MM.1S (cell line): ENCODE data around the gene KCTD10.

Experiments
- DNase-seq: peaks from one replicate; pipeline ENCODE4 v3.0.0-alpha.2; 2015
- H2AFZ ChIP-seq: fragments of 300-600 bp; sonication (generic); 2 replicates; pipeline ENCODE4 v1.6.0; 2016; ENCODE audit warnings: antibody characterized with exemption, low read length
- H3F3A ChIP-seq: fragments of 300-600 bp; sonication (generic); 2 replicates; pipeline ENCODE4 v1.6.1; 2016; ENCODE audit warnings: mild to moderate bottlenecking, antibody characterized with exemption, low read length, moderate library complexity, mixed read lengths; ENCODE audit not compliant: insufficient read depth
- H3K27ac ChIP-seq: fragments of 300-600 bp; sonication (generic); 2 replicates; pipeline ENCODE4 v1.5.1; 2016; ENCODE audit warnings: mild to moderate bottlenecking, low read length
- H3K27me3 ChIP-seq: fragments of 300-600 bp; sonication (generic); replicated peaks from 2 replicates; pipeline ENCODE4 v1.6.0; 2016; ENCODE audit warnings: low read length; ENCODE audit not compliant: insufficient read depth
- H3K36me3 ChIP-seq: fragments of 300-600 bp; sonication (generic); replicated peaks from 2 replicates; pipeline ENCODE4 v1.6.1; 2016; ENCODE audit warnings: mild to moderate bottlenecking, low read length, mixed read lengths; ENCODE audit not compliant: insufficient read depth
- H3K4me1 ChIP-seq: fragments of 300-600 bp; sonication (generic); 2 replicates; pipeline ENCODE4 v1.6.1; 2016; ENCODE audit warnings: low read length, mixed read lengths
- H3K4me2 ChIP-seq: fragments of 300-600 bp; sonication (generic); 2 replicates; pipeline ENCODE4 v1.6.0; 2016; ENCODE audit warnings: low read depth, low read length
- H3K4me3 ChIP-seq: fragments of 300-600 bp; sonication (generic); 2 replicates; pipeline ENCODE4 v1.5.1; 2016; ENCODE audit warnings: low read length, mixed read lengths
- H3K79me2 ChIP-seq: fragments of 300-600 bp; sonication (generic); 2 replicates; pipeline ENCODE4 v1.6.1; 2016; ENCODE audit warnings: mixed run types, low read length, mixed read lengths
- H3K9ac ChIP-seq: fragments of 300-600 bp; sonication (generic); 2 replicates; pipeline ENCODE4 v1.6.1; 2016; ENCODE audit warnings: low read length, mixed read lengths
- H3K9me2 ChIP-seq: fragments of 300-600 bp; sonication (generic); replicated peaks from 2 replicates; pipeline ENCODE4 v1.6.1; 2016; ENCODE audit warnings: mild to moderate bottlenecking, low read length, mixed read lengths; ENCODE audit not compliant: insufficient read depth
- H3K9me3 ChIP-seq: fragments of 300-600 bp; sonication (generic); replicated peaks from 2 replicates; pipeline ENCODE4 v1.6.1; 2016; ENCODE audit warnings: mild to moderate bottlenecking, low read length, mixed read lengths; ENCODE audit not compliant: insufficient read depth
- H4K20me1 ChIP-seq: fragments of 300-600 bp; sonication (generic); 2 replicates; pipeline ENCODE4 v1.6.1; 2016; ENCODE audit warnings: mild to moderate bottlenecking, low read length, moderate library complexity, mixed read lengths; ENCODE audit not compliant: insufficient read depth
- CTCF ChIP-seq: fragments of 300-600 bp; sonication (generic); IDR thresholded peaks from 2 replicates; pipeline ENCODE4 v1.5.1; 2016; ENCODE audit warnings: antibody characterized with exemption, low read length, mixed read lengths
- EZH2 ChIP-seq: fragments of 300-600 bp; sonication (generic); optimal IDR thresholded peaks from 2 replicates; pipeline ENCODE3; 2017; ENCODE audit warnings: low read depth, mild to moderate bottlenecking, antibody characterized with exemption, low read length, mixed read lengths
- EZH2phosphoT487 ChIP-seq: fragments of 300-600 bp; sonication (generic); IDR thresholded peaks from 2 replicates; pipeline ENCODE4 v1.6.1; 2018; ENCODE audit warnings: antibody characterized with exemption, low read length

KCTD10 gene

GRCh38 chr12:109459247-109459646, 17.9 kb downstream of the KCTD10 start:
- H3K4me3 ChIP-seq = no peak overlapping the region
- H3K9ac ChIP-seq = no peak overlapping the region

GRCh38 chr12:109458771-109459208, 18.3 kb downstream of the KCTD10 start:
- no peak for TF ChIP-seq EZH2phosphoT487
- no peak for TF ChIP-seq CTCF
- TF ChIP-seq EZH2 = no peak
- Histone ChIP-seq H3K9me3 (no peaks in the 10 kb centered on the region), H3K9me2 (no peaks in the 10 kb centered on the region), H3K4me1 (peaks cover 8% of the 10 kb centered on the region), H2AFZ (no peak overlapping the region), H3K9ac (no peak overlapping the region), H3K27ac (no peak overlapping the region), H4K20me1 (no peaks in the 10 kb centered on the region), H3K79me2 (peaks cover 39% of the 10 kb centered on the region), H3K4me3 (no peak overlapping the region), H3F3A (no peaks in the 10 kb centered on the region), H3K4me2 (no peak overlapping the region), H3K36me3 (no peaks in the 10 kb centered on the region), H3K27me3 (no peaks in the 10 kb centered on the region)
- DNase-seq = no peak

More at GRCh38 chr12:109459247-109459646, 17.9 kb downstream of the KCTD10 start:
- Histone ChIP-seq H3F3A (no peaks in the 10 kb centered on the region), H3K4me1 (peaks cover 8% of the 10 kb centered on the region), H3K79me2 (peaks cover 42% of the 10 kb centered on the region), H3K27me3 (no peaks in the 10 kb centered on the region), H4K20me1 (no peaks in the 10 kb centered on the region), H3K27ac (no peak overlapping the region), H3K36me3 (no peaks in the 10 kb centered on the region), H3K9me3 (no peaks in the 10 kb centered on the region), H2AFZ (no peak overlapping the region), H3K9me2 (no peaks in the 10 kb centered on the region), H3K4me2 (no peak overlapping the region)
- TF ChIP-seq EZH2phosphoT487 (no peak), EZH2 (no peak), CTCF (no peak)
- no peak for DNase-seq

GRCh38 chr12:109458086-109458485, 19.0 kb downstream of the KCTD10 start:
- H3K4me2 ChIP-seq = no peak overlapping the region
- H3K27ac ChIP-seq = no peak overlapping the region
- no peaks in the 10 kb centered on the region for H3K9me3 ChIP-seq
- no peaks in the 10 kb centered on the region for H3F3A ChIP-seq
- H3K27me3 ChIP-seq = no peaks in the 10 kb centered on the region
- TF ChIP-seq EZH2 = no peak
- no peak for TF ChIP-seq EZH2phosphoT487
- TF ChIP-seq CTCF = no peak
- H3K79me2 ChIP-seq = peaks cover 32% of the 10 kb centered on the region
- no peak overlapping the region for H3K4me3 ChIP-seq
- H3K36me3 ChIP-seq = no peaks in the 10 kb centered on the region
- H3K9ac ChIP-seq = no peak overlapping the region
- H4K20me1 ChIP-seq = no peaks in the 10 kb centered on the region
- no peaks in the 10 kb centered on the region for H3K9me2 ChIP-seq
- DNase-seq = no peak
- peaks cover 8% of the 10 kb centered on the region for H3K4me1 ChIP-seq
- H2AFZ ChIP-seq = no peak overlapping the region
